Measurements from ENCODE around the gene DCDC1.
A peak's percentile ranks its signal among the peaks of the same experiment; 100 is the strongest.

Gene DCDC1, protein sequence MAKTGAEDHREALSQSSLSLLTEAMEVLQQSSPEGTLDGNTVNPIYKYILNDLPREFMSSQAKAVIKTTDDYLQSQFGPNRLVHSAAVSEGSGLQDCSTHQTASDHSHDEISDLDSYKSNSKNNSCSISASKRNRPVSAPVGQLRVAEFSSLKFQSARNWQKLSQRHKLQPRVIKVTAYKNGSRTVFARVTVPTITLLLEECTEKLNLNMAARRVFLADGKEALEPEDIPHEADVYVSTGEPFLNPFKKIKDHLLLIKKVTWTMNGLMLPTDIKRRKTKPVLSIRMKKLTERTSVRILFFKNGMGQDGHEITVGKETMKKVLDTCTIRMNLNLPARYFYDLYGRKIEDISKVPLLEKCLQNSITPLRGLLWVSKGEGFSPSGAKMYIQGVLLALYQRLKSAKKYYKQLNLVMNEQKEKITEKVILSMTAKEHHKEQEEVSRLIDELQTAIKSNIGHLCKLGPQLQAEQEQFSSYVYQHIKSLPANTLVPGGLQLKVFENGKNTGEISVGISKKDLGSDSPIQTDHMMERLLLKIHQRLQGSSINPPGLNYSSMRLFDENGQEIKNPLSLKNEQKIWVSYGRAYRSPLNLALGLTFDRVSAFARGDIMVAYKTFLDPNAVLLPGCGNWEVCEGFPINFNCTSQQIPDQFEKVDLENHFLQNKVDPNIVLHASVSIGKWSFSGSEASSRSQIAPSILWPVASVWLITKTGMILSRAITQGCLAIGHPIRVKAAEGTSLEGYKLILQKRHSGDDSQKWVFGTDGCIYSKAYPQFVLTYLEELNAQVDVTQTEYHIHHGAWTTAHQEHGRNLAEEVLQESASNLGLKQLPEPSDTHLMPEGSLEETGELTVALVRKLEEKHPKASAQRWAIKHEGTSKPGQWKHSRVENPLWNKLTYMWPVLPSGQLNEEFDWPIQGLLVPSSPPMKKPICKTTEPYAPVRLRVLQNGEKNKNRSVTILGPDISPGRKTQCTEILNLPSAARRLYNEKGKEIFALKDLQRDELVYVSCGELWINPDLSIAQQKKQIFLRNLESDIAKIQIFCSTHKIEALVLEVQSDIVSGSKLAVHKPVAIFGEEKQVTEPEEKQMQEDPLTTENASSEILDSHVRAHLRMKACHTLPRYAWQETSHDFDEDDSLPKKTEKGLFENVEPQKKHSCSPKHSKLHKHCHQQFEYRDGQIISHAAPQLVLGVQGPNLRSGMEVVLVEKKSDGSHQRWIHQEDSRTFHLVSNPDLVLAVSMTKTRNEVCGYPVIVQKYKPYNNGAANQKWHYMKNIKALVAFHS (N-terminal part only)

DNA sequence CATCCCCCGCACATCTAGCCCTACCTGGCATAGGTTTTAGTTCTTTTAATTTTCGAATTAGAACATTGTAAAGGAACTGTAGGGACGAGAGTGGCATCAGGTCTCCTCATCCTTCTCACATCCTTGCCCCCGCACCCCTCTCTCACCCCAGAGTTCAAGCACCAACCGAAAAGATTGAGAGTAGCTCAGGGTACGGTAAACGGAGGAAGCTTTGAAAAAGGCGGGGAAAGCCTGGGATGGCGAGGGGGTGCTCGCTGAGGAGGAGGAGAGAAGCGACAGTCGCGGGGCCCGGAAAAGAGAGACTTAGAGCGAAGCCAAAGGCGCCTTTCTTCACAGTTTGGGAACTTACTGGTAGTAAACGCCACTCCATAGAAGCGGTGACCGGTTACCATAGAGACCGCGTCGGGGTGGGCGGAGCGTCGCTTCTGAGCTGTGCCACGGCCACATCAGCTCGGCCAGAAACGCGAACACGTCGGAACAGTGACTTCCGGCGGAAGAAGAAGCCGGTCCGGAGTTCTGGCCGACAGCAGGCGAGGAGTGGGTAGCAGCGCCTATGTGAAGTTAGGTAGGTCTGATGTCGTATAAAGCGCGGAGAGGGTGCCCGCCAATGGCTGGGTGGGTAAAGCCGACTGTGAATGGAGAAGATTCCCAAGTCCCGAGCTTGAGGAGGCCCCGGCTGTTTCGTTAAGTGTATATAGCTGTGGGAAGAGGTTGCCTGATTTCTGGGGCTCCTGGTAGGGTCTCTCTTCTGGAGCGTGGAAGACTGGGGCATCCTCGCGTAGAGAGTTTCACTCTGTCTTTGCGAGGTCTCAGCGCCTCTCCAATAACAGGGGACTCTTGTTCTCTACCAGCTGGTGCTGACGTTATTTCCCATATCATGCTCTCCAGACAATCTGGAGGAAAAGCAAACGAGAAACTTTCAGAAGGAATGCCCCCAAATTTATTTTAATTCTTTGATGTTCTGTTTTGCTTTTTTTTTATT, at the start of gene DCDC1, which contains the start of gene DNAJC24:
Gene DCDC1 (minus strand): TSS at position 392 of the 982 bp plus-strand sequence. CDS start 41,459 bp downstream, outside the sequence.
Gene DNAJC24 (plus strand): TSS at position 513 of the 982 bp plus-strand sequence. CDS start 889 bp downstream, outside the sequence.
- peak; percentile 72 for DNase-seq

DNA sequence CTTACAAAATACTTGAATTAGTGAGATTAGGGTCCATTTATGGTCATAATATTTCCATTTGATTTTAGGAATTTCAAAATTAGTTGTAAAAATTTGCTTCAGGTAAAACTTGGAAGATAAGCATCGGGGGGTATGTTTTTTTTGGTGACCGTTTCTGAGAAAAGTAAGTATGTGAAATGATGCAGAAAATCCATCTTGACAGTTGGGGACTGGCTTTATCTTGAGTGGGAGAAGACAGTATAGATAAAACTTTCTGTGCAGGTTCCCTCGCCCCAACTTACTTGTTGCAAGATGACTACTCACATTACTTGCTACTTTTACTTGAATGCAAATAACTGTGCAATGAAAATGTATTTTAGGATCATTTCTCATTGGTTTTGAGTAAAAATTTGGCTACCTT, 49.6 kb upstream of the DCDC1 start:
- no peak for DNase-seq

- DNase-seq: no peak
Measured at GRCh38 chr11:31417816-31418215, 48.3 kb upstream of the DCDC1 start.

- DNase-seq: no peak
Measured at GRCh38 chr11:31417357-31417756, 47.8 kb upstream of the DCDC1 start.

DNA sequence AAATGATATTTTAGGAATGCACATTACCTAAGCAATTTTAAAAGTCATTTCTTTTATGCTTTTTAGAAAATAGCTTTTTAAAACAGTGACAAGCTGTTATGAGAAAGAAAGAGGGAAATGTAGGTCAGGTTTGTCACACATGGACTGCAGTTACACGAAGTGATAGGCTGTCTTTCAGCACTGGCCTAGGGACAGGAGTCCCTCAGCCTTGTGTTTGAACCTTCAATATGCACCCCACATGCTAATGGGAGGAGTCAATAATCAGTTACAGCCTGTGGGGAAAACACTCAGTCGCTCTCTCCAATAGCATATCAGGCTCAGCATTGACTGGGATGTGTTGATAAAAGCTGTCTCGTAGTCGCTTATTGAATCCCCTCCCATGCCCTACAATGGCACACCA, 45.9 kb upstream of the DCDC1 start:
- no peak for DNase-seq

- DNase-seq: no peak
Measured at GRCh38 chr11:31414338-31414737, 44.8 kb upstream of the DCDC1 start.

- DNase-seq: no peak
Measured at GRCh38 chr11:31412946-31413345, 43.4 kb upstream of the DCDC1 start.

GRCh38 chr11:31408201-31408600, 38.7 kb upstream of the DCDC1 start:
- DNase-seq: no peak

DNA sequence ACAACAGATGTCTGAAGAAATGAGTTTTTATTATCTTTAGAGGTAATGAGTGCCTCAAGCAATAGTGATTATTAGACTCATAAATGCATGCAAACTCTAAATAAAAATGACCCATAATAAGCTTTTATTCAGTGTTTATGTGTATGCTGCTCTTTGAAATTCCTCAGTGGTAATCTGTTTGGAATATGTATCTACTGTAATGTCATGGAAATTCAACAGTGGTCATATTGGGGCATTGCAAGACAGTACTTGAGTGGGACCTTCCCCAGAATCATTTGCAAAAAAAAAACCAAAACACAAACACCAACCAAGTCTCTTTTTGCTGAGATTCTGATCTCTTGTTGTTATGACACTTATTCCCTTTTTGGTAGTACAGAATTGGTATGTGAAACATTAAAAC, 35.1 kb upstream of the DCDC1 start:
- DNase-seq: no peak

GRCh38 chr11:31397239-31397834, 27.8 kb upstream of the DCDC1 start:
- DNase-seq: no peak

- no peak for DNase-seq
Measured at GRCh38 chr11:31387379-31387778, 17.8 kb upstream of the DCDC1 start.

GRCh38 chr11:31383116-31383515, 13.6 kb upstream of the DCDC1 start:
- DNase-seq: no peak

GRCh38 chr11:31375879-31376278, 6.3 kb upstream of the DCDC1 start:
- no peak for DNase-seq

DNA sequence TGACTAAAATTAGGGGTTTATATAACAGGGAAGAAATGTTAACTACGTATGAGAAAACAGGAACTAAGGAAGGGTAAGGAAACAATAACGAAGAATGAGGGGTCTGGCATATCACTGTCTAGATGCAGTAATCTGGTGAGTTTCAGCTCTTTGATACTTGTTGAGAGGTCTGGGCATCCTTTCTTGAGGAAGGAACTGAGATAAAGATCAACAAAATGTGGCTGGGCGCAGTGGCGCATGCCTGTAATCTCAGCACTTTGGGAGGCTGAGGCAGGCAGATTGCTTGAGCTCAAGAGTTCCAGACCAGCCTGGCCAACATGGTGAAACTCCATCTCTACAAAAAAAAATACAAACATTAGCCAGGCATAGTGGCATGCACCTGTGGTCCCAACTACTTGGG, 2.7 kb downstream of the DCDC1 start:
- no peak for DNase-seq

- no peak for DNase-seq
Measured at GRCh38 chr11:31361743-31362142, 7.8 kb downstream of the DCDC1 start.

DNA sequence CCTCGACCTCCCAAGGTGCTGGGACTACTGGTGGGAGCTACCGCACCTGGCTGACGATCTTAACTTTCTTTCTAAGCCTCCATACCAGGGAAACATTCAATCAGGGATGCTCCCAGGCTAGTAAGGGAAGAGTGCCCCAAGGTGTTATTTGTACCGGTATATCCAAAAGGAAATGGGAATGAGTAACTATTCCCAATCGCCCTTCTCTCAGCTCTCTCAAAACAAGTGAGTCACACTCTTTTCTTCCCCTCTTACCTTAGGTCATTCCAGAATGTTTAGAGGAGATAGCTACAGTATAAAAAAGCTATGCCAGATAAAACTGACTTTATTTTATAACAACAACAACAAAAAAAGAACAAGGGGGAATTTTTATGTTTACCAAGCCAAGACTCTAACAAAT, 13.7 kb downstream of the DCDC1 start:
- DNase-seq: no peak

GRCh38 chr11:31355131-31355530, 14.4 kb downstream of the DCDC1 start:
- peak; percentile 8 for DNase-seq

- no peak for DNase-seq
Measured at GRCh38 chr11:31351168-31351567, 18.4 kb downstream of the DCDC1 start.

DNA sequence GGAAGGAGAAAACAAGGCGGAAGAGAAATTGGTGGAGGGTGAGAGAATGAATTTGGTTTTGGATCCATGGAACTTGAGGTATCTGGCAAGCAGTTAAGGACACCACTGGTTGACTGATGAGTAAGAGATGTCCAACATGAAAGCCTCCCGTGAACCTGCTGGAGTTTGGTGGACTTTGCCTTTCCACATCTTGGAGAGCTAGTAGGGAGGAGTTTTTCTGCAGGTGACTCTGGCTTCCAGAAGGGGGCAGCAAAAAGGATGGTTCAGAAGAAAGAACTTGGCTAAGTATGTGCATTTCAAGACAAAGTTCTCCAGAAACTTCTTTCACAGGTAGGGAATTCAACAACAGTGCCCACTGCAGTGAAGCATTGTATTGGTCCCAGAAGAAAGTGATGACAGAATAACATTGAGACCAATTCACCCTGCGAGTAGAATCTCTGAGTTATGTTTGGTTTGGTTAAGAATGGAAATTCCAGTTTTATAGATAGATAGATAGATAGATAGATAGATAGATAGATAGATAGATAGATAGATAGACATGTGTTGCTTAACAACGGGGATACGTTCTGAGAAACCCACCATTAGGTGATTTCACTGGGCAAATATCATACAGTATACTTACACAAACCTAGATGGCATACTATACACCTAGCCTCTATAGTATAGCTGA, 28.5 kb downstream of the DCDC1 start:
- DNase-seq: no peak

DNA sequence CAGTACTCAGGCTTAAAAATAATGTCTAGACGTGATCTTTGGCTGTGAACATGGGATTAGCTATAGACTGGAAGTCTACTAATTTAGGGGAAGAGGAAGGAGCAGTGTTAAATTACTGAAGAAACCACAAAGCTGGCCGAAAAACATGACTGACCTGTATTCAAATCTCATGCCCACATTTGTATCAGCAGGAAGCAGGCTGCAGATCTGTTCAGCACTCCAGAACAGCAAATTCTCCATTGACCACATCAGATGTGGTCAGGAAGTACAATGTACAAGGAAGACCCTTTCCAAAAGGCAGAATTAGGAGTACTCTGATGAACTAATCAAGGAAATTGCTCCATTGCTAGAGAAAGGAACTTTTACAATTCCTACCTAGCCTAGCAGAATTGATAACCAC, 31.7 kb downstream of the DCDC1 start:
- DNase-seq: no peak

- no peak for DNase-seq
Measured at GRCh38 chr11:31328697-31329096, 40.8 kb downstream of the DCDC1 start.
